GM21381 (cell line): Measurements from ENCODE around the gene DLG2.

Source experiments
- ATAC-seq: cut with Tn5 transposase; IDR thresholded peaks from one replicate; pipeline ENCODE4 v1.9.1; 2021; ENCODE audit warnings: mild to moderate bottlenecking, moderate library complexity; ENCODE audit not compliant: unreplicated experiment

Gene DLG2

GRCh38 chr11:85137597-85137996 lies 489.5 kb downstream of the DLG2 start:
- no peak for ATAC-seq

- no peak for ATAC-seq
Measured at GRCh38 chr11:85133636-85134035, 493.5 kb downstream of the DLG2 start.

- no peak for ATAC-seq
Measured at GRCh38 chr11:85132851-85133585, 494.1 kb downstream of the DLG2 start.

GRCh38 chr11:85127349-85127748 lies 499.8 kb downstream of the DLG2 start:
- ATAC-seq = no peak

GRCh38 chr11:85123752-85124231 lies 503.4 kb downstream of the DLG2 start:
- ATAC-seq = peak; percentile 90

- ATAC-seq = no peak
Measured at GRCh38 chr11:85118151-85118550, 509.0 kb downstream of the DLG2 start.

GRCh38 chr11:85115798-85116197 lies 511.3 kb downstream of the DLG2 start:
- ATAC-seq = no peak

- no peak for ATAC-seq
Measured at GRCh38 chr11:85114786-85115185, 512.4 kb downstream of the DLG2 start.

GRCh38 chr11:85110246-85110645 lies 516.9 kb downstream of the DLG2 start:
- ATAC-seq = peak; percentile 89

GRCh38 chr11:85109141-85109540 lies 518.0 kb downstream of the DLG2 start:
- ATAC-seq = peak; percentile 65

GRCh38 chr11:85105868-85106267 lies 521.3 kb downstream of the DLG2 start:
- ATAC-seq = no peak

- ATAC-seq = no peak
Measured at GRCh38 chr11:85099522-85099921, 527.6 kb downstream of the DLG2 start.

GRCh38 chr11:85098996-85099395 lies 528.1 kb downstream of the DLG2 start:
- no peak for ATAC-seq

GRCh38 chr11:85096939-85097338 lies 530.2 kb downstream of the DLG2 start:
- peak; percentile 65 for ATAC-seq

GRCh38 chr11:85095239-85095638 lies 531.9 kb downstream of the DLG2 start:
- no peak for ATAC-seq

GRCh38 chr11:85094795-85095194 lies 532.3 kb downstream of the DLG2 start:
- no peak for ATAC-seq

GRCh38 chr11:85089654-85090053 lies 537.5 kb downstream of the DLG2 start:
- no peak for ATAC-seq

- no peak for ATAC-seq
Measured at GRCh38 chr11:85088286-85088685, 538.9 kb downstream of the DLG2 start.

GRCh38 chr11:85086504-85087284 lies 540.5 kb downstream of the DLG2 start:
- no peak for ATAC-seq

- no peak for ATAC-seq
Measured at GRCh38 chr11:85076535-85077330, 550.4 kb downstream of the DLG2 start.

- peak; percentile 98 for ATAC-seq
Measured at GRCh38 chr11:85062659-85063058, 564.5 kb downstream of the DLG2 start.
